IMR-90 (cell line): ENCODE results near the gene POMGNT2. TPM values are rescaled to one million over a fixed set of nuclear protein-coding genes. Genes with fewer than 3 reads are reported as not detected.

Source experiments
- ATAC-seq: fragments of 200-7000 bp; cut with Tn5 transposase; 2 replicates; pipeline ENCODE4 v1.9.1; 2020; ENCODE audit warnings: low read depth, mild to moderate bottlenecking, moderate library complexity
- BruUV-seq: library from RNA; stranded (reverse); fragments of 400-500 nt; replicated peaks from 2 replicates; lab custom pipeline; 2021; lab: Mats Ljungman, UMichigan
- CTCF ChIA-PET: fragments of 300-600 bp; formaldehyde crosslinking; extraction: SDS; loops from one replicate; lab custom pipeline; 2021; ENCODE audit warnings: antibody characterized with exemption; lab: Yijun Ruan, JAX
- POLR2A ChIA-PET: fragments of 300-600 bp; sonication (Branson Sonifier 250); formaldehyde crosslinking; loops from one replicate; lab custom pipeline; 2022; ENCODE audit warnings: antibody characterized with exemption; ENCODE audit not compliant: unreplicated experiment; lab: Charles Lee
- DNase-seq: peaks from one replicate; pipeline ENCODE4 v3.0.0; 2013
- H2AFZ ChIP-seq: replicated peaks from 2 replicates; pipeline ENCODE3; 2013; ENCODE audit warnings: low read length, mild to moderate bottlenecking; ENCODE audit not compliant: poor library complexity
- H2AK5ac ChIP-seq: 2 replicates; pipeline ENCODE4 v1.6.1; 2013; ENCODE audit warnings: low read depth, low read length, inconsistent platforms
- H2AK9ac ChIP-seq: replicated peaks from 2 replicates; pipeline ENCODE3; 2013; ENCODE audit warnings: mild to moderate bottlenecking, low read depth, low read length, moderate library complexity; ENCODE audit not compliant: poor library complexity
- H2BK120ac ChIP-seq: 2 replicates; pipeline ENCODE4 v1.6.1; 2013; ENCODE audit warnings: low read depth, low read length, inconsistent platforms
- H2BK15ac ChIP-seq: 3 replicates; pipeline ENCODE4 v1.6.1; 2013; ENCODE audit warnings: low read depth, low read length, inconsistent platforms
- H2BK20ac ChIP-seq: 2 replicates; pipeline ENCODE4 v1.6.1; 2013; ENCODE audit warnings: low read depth, mild to moderate bottlenecking, inconsistent platforms, low read length, moderate library complexity
- H2BK5ac ChIP-seq: 2 replicates; pipeline ENCODE4 v1.6.1; 2013; ENCODE audit warnings: mild to moderate bottlenecking, low read depth, low read length, inconsistent platforms; ENCODE audit not compliant: poor library complexity, severe bottlenecking
- H3K14ac ChIP-seq: replicated peaks from 2 replicates; pipeline ENCODE4 v1.6.1; 2013; ENCODE audit warnings: low read depth, low read length, inconsistent platforms
- H3K18ac ChIP-seq: 2 replicates; pipeline ENCODE4 v1.6.1; 2013; ENCODE audit warnings: low read depth, low read length, control low read depth
- H3K23ac ChIP-seq: 2 replicates; pipeline ENCODE4 v1.6.1; 2013; ENCODE audit warnings: low read depth, low read length, inconsistent platforms
- H3K27ac ChIP-seq: 2 replicates; pipeline ENCODE4 v1.5.1; 2013; ENCODE audit warnings: mild to moderate bottlenecking, control low read depth, low read length; ENCODE audit not compliant: insufficient read depth
- H3K27me3 ChIP-seq: 2 replicates; pipeline ENCODE4 v1.6.1; 2013; ENCODE audit warnings: low read length; ENCODE audit not compliant: control insufficient read depth, insufficient read depth
- H3K36me3 ChIP-seq: 2 replicates; pipeline ENCODE4 v1.6.1; 2013; ENCODE audit warnings: low read length, mixed read lengths; ENCODE audit not compliant: control insufficient read depth, insufficient read depth
- H3K4ac ChIP-seq: 2 replicates; pipeline ENCODE4 v1.6.1; 2013; ENCODE audit warnings: low read depth, low read length, inconsistent platforms
- H3K4me1 ChIP-seq: 2 replicates; pipeline ENCODE4 v1.6.1; 2013; ENCODE audit warnings: low read length, mixed read lengths; ENCODE audit not compliant: control insufficient read depth, insufficient read depth
- H3K4me2 ChIP-seq: 2 replicates; pipeline ENCODE4 v1.6.1; 2013; ENCODE audit warnings: low read depth, mild to moderate bottlenecking, control low read depth, low read length, moderate library complexity
- H3K4me3 ChIP-seq: 2 replicates; pipeline ENCODE4 v1.5.1; 2013; ENCODE audit warnings: low read depth, mild to moderate bottlenecking, control low read depth, low read length, moderate library complexity; ENCODE audit not compliant: insufficient read depth
- H3K56ac ChIP-seq: 2 replicates; pipeline ENCODE4 v1.6.1; 2013; ENCODE audit warnings: low read length, inconsistent platforms; ENCODE audit not compliant: insufficient read depth; ENCODE audit errors: extremely low read depth
- H3K79me1 ChIP-seq, 2 experiments: 2 replicates each; pipeline ENCODE4 v1.6.1; 2013; ENCODE audit warnings: low read length in 2 of 2, inconsistent platforms in 1 of 2, low read depth in 1 of 2
- H3K9ac ChIP-seq: 2 replicates; pipeline ENCODE4 v1.6.1; 2013; ENCODE audit warnings: low read depth, low read length, control low read depth
- H3K9me1 ChIP-seq: 2 replicates; pipeline ENCODE4 v1.6.1; 2013; ENCODE audit warnings: low read length, inconsistent platforms; ENCODE audit not compliant: insufficient read depth
- H3K9me3 ChIP-seq: 2 replicates; pipeline ENCODE4 v1.6.1; 2013; ENCODE audit warnings: low read length; ENCODE audit not compliant: control insufficient read depth, insufficient read depth
- H4K20me1 ChIP-seq: 2 replicates; pipeline ENCODE4 v1.6.1; 2013; ENCODE audit warnings: low read length, inconsistent platforms; ENCODE audit not compliant: insufficient read depth
- H4K5ac ChIP-seq: 2 replicates; pipeline ENCODE4 v1.6.1; 2013; ENCODE audit warnings: mild to moderate bottlenecking, low read depth, low read length, control low read depth
- H4K8ac ChIP-seq, 2 experiments: 2 replicates each; pipeline ENCODE4 v1.6.1; 2013; ENCODE audit warnings: low read depth in 2 of 2, low read length in 2 of 2, control low read depth in 1 of 2, inconsistent platforms in 1 of 2
- H4K91ac ChIP-seq: 2 replicates; pipeline ENCODE4 v1.6.1; 2013; ENCODE audit warnings: low read depth, low read length, inconsistent platforms; ENCODE audit not compliant: insufficient read depth
- CEBPB ChIP-seq: IDR thresholded peaks from 2 replicates; pipeline ENCODE4 v1.6.1; 2012; ENCODE audit warnings: low read depth, low read length, improper control_type of control experiment
- CHD1 ChIP-seq: IDR thresholded peaks from 2 replicates; pipeline ENCODE4 v1.6.1; 2012; ENCODE audit warnings: low read depth, low read length, improper control_type of control experiment
- FOS ChIP-seq: fragments of 150-350 bp; IDR thresholded peaks from 2 replicates; pipeline ENCODE4 v1.6.1; 2016; ENCODE audit warnings: low read depth, low read length
- MAZ ChIP-seq: IDR thresholded peaks from 2 replicates; pipeline ENCODE4 v1.6.1; 2012; ENCODE audit warnings: low read depth, mild to moderate bottlenecking, low read length, improper control_type of control experiment, moderate library complexity, borderline replicate concordance
- RFX5 ChIP-seq: IDR thresholded peaks from 2 replicates; pipeline ENCODE4 v1.8.0; 2012; ENCODE audit warnings: low read depth, mild to moderate bottlenecking, low read length, moderate library complexity
- SMC3 ChIP-seq: fragments of 150-350 bp; IDR thresholded peaks from 2 replicates; pipeline ENCODE4 v1.6.1; 2016; ENCODE audit warnings: low read depth, mild to moderate bottlenecking, antibody characterized with exemption, low read length, moderate library complexity
- WGBS, 2 experiments: methylation state at CpG; one replicate each; pipeline versions ENCODE4 v1.1.5 to v1.1.7; 2013; ENCODE audit warnings: missing lambda C conversion rate in 2 of 2; ENCODE audit not compliant: insufficient read length in 1 of 2; ENCODE audit errors: extremely low coverage in 2 of 2; 5-methylcytosine and 5-hydroxymethylcytosine counted together
- dilution Hi-C: fragments of 300-500 bp; cut with HindIII; formaldehyde crosslinking; loops from one replicate; pipeline ENCODE4 v1.14.3; 2018; ENCODE audit warnings: low sequenced_read_pairs; ENCODE audit not compliant: unreplicated experiment
- in situ Hi-C: fragments of 300-500 bp; cut with MboI; formaldehyde crosslinking; loops from 3 replicates; pipeline ENCODE4 v1.14.3; 2019; ENCODE audit warnings: low sequenced_read_pairs, inconsistent platforms, mixed read lengths
- intact Hi-C: fragments of 100-400 bp; cut with micrococcal nuclease; formaldehyde crosslinking; loops from 2 replicates; pipeline ENCODE4 v1.10.0; 2022
- polyA plus RNA-seq, 3 experiments: library from polyadenylated mRNA; depleted of rRNA; stranded (reverse); fragments of >200 nt; gene quantifications; 2 replicates each; pipeline ENCODE4 v1.2.3, GENCODE V29; 2012; ENCODE audit warnings: low replicate concordance in 1 of 3
- total RNA-seq: library from RNA; depleted of rRNA; stranded (reverse); fragments of >200 nt; gene quantifications from 2 replicates; pipeline ENCODE4 v1.2.3, GENCODE V29; 2012
- TF ChIP-seq, protein P1 (sequence below): fragments of 150-350 bp; IDR thresholded peaks from 2 replicates; pipeline ENCODE4 v1.6.1; 2017; ENCODE audit warnings: mild to moderate bottlenecking, antibody characterized with exemption, low read length, low read depth
- TF ChIP-seq, protein P2 (sequence below): fragments of 150-350 bp; IDR thresholded peaks from 2 replicates; pipeline ENCODE4 v1.6.1; 2016; ENCODE audit warnings: low read depth, mild to moderate bottlenecking, low read length, moderate library complexity, borderline replicate concordance
- TF ChIP-seq, protein P3 (sequence below): conservative IDR thresholded peaks from 2 replicates; pipeline ENCODE4 v1.5.1; 2012; ENCODE audit warnings: mild to moderate bottlenecking, low read depth, low read length, improper control_type of control experiment

POMGNT2 gene
- total and polyA plus RNA-seq, 2 of the 4 experiments (the other 2 are of a cell fraction): 7.5 to 16.2 TPM

DNA sequence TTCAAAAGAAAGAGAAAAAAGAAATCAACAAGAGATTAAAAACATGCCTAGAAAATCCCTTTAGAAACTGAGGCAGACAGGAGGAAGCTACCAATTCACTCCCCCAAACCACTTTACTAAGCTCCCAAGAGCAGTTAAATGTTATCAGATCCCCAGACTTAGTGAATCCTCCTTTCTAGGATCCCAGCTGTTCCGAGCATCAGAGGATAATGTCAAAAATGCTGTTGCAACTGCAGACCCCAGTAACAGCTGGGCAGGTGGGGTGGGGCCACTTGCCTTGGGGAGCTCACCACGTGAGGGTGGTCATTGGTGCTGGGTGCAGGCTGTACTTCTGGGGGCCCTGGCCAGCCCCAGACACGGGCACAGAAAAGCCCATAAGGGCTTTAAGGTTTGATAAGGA is 9.1 kb downstream of the POMGNT2 start:
- no peak overlapping the region for H2BK120ac ChIP-seq
- no peak for ATAC-seq
- ChIA-PET CTCF (no interaction called here), POLR2A (no interaction called here)
- no peak overlapping the region for H2AFZ ChIP-seq
- H4K5ac ChIP-seq: no peak overlapping the region
- H3K27me3 ChIP-seq: no peaks in the 10 kb centered on the region
- H3K56ac ChIP-seq: no peak overlapping the region
- intact Hi-C loops: no loop called here
- no peak overlapping the region for H2AK5ac ChIP-seq
- H3K14ac ChIP-seq: no peak overlapping the region
- no peak overlapping the region for H3K18ac ChIP-seq
- H3K23ac ChIP-seq: no peak overlapping the region
- no peak overlapping the region for H2AK9ac ChIP-seq
- H2BK20ac ChIP-seq: no peak overlapping the region
- no peak overlapping the region for H4K8ac ChIP-seq
- no peak overlapping the region for H3K4me2 ChIP-seq
- H3K27ac ChIP-seq: no peak overlapping the region
- no peak overlapping the region for H4K91ac ChIP-seq
- TF ChIP-seq CHD1 (no peak), CEBPB (no peak), FOS (no peak), RFX5 (no peak), SMC3 (no peak), MAZ (no peak)
- TF ChIP-seq, protein P1, sequence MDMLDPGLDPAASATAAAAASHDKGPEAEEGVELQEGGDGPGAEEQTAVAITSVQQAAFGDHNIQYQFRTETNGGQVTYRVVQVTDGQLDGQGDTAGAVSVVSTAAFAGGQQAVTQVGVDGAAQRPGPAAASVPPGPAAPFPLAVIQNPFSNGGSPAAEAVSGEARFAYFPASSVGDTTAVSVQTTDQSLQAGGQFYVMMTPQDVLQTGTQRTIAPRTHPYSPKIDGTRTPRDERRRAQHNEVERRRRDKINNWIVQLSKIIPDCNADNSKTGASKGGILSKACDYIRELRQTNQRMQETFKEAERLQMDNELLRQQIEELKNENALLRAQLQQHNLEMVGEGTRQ: no peak
- TF ChIP-seq, protein P2, sequence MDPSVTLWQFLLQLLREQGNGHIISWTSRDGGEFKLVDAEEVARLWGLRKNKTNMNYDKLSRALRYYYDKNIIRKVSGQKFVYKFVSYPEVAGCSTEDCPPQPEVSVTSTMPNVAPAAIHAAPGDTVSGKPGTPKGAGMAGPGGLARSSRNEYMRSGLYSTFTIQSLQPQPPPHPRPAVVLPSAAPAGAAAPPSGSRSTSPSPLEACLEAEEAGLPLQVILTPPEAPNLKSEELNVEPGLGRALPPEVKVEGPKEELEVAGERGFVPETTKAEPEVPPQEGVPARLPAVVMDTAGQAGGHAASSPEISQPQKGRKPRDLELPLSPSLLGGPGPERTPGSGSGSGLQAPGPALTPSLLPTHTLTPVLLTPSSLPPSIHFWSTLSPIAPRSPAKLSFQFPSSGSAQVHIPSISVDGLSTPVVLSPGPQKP: no peak
- TF ChIP-seq, protein P3, sequence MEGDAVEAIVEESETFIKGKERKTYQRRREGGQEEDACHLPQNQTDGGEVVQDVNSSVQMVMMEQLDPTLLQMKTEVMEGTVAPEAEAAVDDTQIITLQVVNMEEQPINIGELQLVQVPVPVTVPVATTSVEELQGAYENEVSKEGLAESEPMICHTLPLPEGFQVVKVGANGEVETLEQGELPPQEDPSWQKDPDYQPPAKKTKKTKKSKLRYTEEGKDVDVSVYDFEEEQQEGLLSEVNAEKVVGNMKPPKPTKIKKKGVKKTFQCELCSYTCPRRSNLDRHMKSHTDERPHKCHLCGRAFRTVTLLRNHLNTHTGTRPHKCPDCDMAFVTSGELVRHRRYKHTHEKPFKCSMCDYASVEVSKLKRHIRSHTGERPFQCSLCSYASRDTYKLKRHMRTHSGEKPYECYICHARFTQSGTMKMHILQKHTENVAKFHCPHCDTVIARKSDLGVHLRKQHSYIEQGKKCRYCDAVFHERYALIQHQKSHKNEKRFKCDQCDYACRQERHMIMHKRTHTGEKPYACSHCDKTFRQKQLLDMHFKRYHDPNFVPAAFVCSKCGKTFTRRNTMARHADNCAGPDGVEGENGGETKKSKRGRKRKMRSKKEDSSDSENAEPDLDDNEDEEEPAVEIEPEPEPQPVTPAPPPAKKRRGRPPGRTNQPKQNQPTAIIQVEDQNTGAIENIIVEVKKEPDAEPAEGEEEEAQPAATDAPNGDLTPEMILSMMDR: no peak
- no peak overlapping the region for H2BK5ac ChIP-seq
- no peak overlapping the region for H2BK15ac ChIP-seq
- no peaks in the 10 kb centered on the region for H3K4me1 ChIP-seq
- no CpG with 5 or more reads among the region's 3 CpGs for WGBS, 2 experiments
- no TSS peak for BruUV-seq
- DNase-seq: no peak
- H4K20me1 ChIP-seq: no peaks in the 10 kb centered on the region
- no peak overlapping the region for H3K4ac ChIP-seq
- in situ Hi-C loops: no loop called here
- H3K9ac ChIP-seq: no peak overlapping the region
- H3K36me3 ChIP-seq: no peaks in the 10 kb centered on the region
- peaks cover 4% of the 10 kb centered on the region; the same call in 1 of the 2 replicates for H3K9me1 ChIP-seq
- H3K4me3 ChIP-seq: no peak overlapping the region
- H3K9me3 ChIP-seq: no peaks in the 10 kb centered on the region
- dilution Hi-C loops: no loop called here
- no peaks in the 10 kb centered on the region; a peak in 1 of 4 replicates for H3K79me1 ChIP-seq
